ENCODE results near the gene ALKBH7. TPM values are rescaled to one million over a fixed set of nuclear protein-coding genes. Genes with fewer than 3 reads are reported as not detected.

Gene ALKBH7
- total and polyA plus RNA-seq, 12 donors, result 108 to 221 (median 168) TPM

- ATAC-seq (no peak), DNase-seq (no peak)
- 27 to 39% methylated on average over 5 of the region's 5 CpGs for WGBS, 2 donors
- peaks cover 0 to 26% (median 8%) of the 10 kb centered on the region in 9 donors for H3K4me1 ChIP-seq
- peak overlapping the region in 9 of 10 donors; percentile 22 to 100 (median 66) for H3K4me3 ChIP-seq
- no peaks in the 10 kb centered on the region for H3K27me3 ChIP-seq
- no peak for TF ChIP-seq CTCF (IDR thresholded peaks at IDR 0.05)
- H3K36me3 ChIP-seq, result peaks cover 0 to 32% (median 10%) of the 10 kb centered on the region in 9 donors
- no peaks in the 10 kb centered on the region for H3K9me3 ChIP-seq
- peak overlapping the region in 9 of 10 donors; percentile 5 to 100 (median 66) for H3K27ac ChIP-seq
- intact Hi-C loops (cut with DNase I), result loop anchor here in 4 of 10 donors (2.0 to 10.0 kb wide), 4 partner anchors 19 to 361 kb away; partner anchors contain the start of genes KHSRP (in 3 of the 4), GPR108 (in 1 of the 4), GTF2F1 (in 1 of the 4) and TRIP10 (in 1 of the 4)
Observed at GRCh38 chr19:6373813-6374108, 1.2 kb downstream of the ALKBH7 start.

- H3K4me1 ChIP-seq, result peaks cover 0 to 26% (median 8%) of the 10 kb centered on the region in 9 donors
- no peaks in the 10 kb centered on the region for H3K27me3 ChIP-seq
- H3K36me3 ChIP-seq, result peaks cover 0 to 32% (median 10%) of the 10 kb centered on the region in 9 donors
- H3K9me3 ChIP-seq, result no peaks in the 10 kb centered on the region
- no peak for TF ChIP-seq CTCF (IDR thresholded peaks at IDR 0.05)
- ATAC-seq (no peak), DNase-seq (no peak)
- peak overlapping the region in 4 of 10 donors; percentile 65 to 78 (median 70) for H3K4me3 ChIP-seq
- intact Hi-C loops (cut with DNase I), result loop anchor here in 2 of 10 donors (10.0 kb wide), 2 partner anchors 51 to 361 kb away; partner anchors contain the start of genes GPR108 (in 1 of the 2), KHSRP (in 1 of the 2) and TRIP10 (in 1 of the 2)
- peak overlapping the region in 4 of 10 donors; percentile 5 to 98 (median 66) for H3K27ac ChIP-seq
- WGBS, 2 donors, result 67 to 73% methylated on average over 29 of the region's 29 CpGs
Observed at GRCh38 chr19:6374161-6374709, 1.6 kb downstream of the ALKBH7 start.

GRCh38 chr19:6374711-6375410 is 2.3 kb downstream of the ALKBH7 start:
- DNase-seq (no peak), ATAC-seq (no peak)
- Histone ChIP-seq H3K36me3 (peaks cover 0 to 35% (median 13%) of the 10 kb centered on the region in 9 donors), H3K4me3 (no peak overlapping the region), H3K27ac (no peak overlapping the region), H3K4me1 (peaks cover 0 to 26% (median 8%) of the 10 kb centered on the region in 9 donors), H3K27me3 (no peaks in the 10 kb centered on the region), H3K9me3 (peaks cover 0 to 4% (median 0%) of the 10 kb centered on the region in 11 donors)
- no peak for TF ChIP-seq CTCF (IDR thresholded peaks at IDR 0.05)
- intact Hi-C loops (cut with DNase I), result loop anchor here in 2 of 10 donors (10.0 kb wide), 2 partner anchors 50 to 360 kb away; partner anchors contain the start of genes GPR108 (in 1 of the 2), KHSRP (in 1 of the 2) and TRIP10 (in 1 of the 2)
- WGBS, 2 donors, result 91 to 92% methylated on average over 29 of the region's 29 CpGs

DNA sequence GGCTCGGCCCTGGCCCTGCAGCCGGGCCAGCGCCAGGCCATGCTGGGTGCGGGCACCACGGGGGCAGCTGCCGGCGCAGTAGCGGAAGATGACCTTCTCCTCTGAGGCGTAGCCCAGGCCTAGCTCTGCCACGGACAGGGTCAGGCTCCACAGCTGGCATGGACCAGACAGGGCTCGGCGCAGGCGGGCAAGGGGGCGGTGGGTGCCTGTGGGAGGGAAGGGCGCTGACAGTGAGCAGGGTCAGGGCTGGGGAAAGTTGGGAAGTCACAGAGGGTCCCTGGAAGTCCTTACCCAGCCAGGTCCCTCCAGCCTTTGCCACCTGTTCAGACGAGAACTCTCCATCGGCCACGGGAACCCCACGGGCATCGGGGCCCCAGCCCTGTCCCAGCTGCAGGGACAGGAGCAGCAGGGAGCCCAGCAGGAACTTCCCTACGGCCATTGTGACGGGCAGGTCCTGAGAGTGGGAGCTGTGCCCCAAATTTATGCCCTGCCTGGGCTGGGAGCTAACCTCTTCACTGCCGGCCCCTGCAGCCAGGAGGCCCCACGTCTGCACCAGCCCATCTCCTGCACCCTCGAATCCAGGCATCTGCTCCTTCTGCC is 2.9 kb downstream of the ALKBH7 start, which contains the start of gene PSPN:
TSS of gene PSPN (minus strand) at position 523 of the 600 bp plus-strand sequence. CDS start at position 439, 84 bp downstream.
- H3K36me3 ChIP-seq, result peaks cover 2 to 42% (median 20%) of the 10 kb centered on the region in 9 donors
- intact Hi-C loops (cut with DNase I), result loop anchor here in 2 of 10 donors (10.0 kb wide), 2 partner anchors 49 to 359 kb away; partner anchors contain the start of genes GPR108 (in 1 of the 2), KHSRP (in 1 of the 2) and TRIP10 (in 1 of the 2)
- peak within 1 kb of the TSS in 1 of 10 donors; percentile 36 for H3K27ac ChIP-seq
- TF ChIP-seq CTCF (IDR thresholded peaks at IDR 0.05), result no peak
- 88 to 90% methylated on average over 25 of the region's 25 CpGs for WGBS, 2 donors
- no peak for ATAC-seq
- no peaks in the 10 kb centered on the region for H3K27me3 ChIP-seq
- H3K4me3 ChIP-seq, result no peak within 1 kb of the TSS
- no peak for DNase-seq
- H3K4me1 ChIP-seq, result peaks cover 0 to 26% (median 8%) of the 10 kb centered on the region in 9 donors
- H3K9me3 ChIP-seq, result peaks cover 0 to 9% (median 0%) of the 10 kb centered on the region in 11 donors

All from heart right ventricle (tissue), 16 donors.